ENCODE results near the gene YPEL3.

The YPEL3 gene

DNA sequence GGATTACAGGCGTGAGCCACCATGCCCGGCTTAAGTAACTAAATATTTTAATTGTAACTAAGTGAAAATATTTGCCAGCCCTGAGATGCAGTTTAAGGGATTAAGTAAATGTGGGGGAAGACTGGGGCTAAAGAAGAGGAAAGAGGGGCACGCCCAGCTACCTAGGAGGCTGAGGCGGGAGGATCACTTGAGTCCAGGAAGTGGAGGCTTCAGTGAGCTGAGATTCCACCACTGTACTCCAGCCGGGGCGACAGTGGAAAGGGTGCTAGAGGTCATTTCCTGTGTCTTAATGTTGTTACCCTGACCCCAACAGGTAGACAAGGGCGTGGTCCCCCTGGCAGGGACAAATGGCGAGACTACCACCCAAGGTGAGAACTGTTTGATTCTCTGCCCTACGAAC lies 27.7 kb downstream of the YPEL3 start:
- DNase-seq: no peak

DNA sequence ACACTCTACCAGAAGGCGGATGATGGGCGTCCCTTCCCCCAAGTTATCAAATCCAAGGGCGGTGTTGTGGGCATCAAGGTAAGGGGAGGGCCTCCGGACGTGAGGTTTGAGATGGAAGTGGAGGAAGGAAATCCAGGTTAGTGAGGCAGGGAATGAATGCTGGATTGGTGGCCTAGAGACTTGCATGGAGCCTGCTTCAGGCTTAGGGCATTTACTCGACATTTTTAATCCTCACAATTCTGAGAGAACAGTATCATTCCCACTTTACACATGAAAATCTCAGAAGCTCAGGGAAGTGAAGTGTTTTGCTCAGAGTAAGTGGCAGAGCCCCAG lies 28.5 kb downstream of the YPEL3 start:
- no peak for DNase-seq

DNA sequence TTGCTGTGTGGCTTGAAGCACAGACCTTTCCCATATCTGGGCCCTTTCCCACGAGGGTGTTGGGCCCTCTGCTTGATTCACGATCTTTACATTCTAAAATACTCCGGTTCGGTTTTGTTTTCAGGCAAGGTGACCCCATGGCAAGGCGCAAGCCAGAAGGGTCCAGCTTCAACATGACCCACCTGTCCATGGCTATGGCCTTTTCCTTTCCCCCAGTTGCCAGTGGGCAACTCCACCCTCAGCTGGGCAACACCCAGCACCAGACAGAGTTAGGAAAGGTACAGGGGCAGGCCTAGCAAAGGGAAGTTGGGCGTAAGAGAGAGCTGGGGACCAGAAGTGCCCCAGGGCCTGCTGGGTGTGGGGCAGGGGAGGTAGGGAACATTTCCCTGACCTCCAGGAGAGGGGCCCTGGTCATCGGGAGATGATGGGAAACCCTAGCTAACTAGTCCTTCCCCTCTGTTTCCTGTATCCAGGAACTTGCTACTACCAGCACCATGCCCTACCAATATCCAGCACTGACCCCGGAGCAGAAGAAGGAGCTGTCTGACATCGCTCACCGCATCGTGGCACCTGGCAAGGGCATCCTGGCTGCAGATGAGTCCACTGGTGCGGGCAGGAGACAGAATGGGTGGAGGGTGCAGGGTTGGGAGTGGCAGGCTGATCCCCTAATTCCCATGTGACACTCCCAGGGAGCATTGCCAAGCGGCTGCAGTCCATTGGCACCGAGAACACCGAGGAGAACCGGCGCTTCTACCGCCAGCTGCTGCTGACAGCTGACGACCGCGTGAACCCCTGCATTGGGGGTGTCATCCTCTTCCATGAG lies 29.0 kb downstream of the YPEL3 start:
- DNase-seq: no peak

DNA sequence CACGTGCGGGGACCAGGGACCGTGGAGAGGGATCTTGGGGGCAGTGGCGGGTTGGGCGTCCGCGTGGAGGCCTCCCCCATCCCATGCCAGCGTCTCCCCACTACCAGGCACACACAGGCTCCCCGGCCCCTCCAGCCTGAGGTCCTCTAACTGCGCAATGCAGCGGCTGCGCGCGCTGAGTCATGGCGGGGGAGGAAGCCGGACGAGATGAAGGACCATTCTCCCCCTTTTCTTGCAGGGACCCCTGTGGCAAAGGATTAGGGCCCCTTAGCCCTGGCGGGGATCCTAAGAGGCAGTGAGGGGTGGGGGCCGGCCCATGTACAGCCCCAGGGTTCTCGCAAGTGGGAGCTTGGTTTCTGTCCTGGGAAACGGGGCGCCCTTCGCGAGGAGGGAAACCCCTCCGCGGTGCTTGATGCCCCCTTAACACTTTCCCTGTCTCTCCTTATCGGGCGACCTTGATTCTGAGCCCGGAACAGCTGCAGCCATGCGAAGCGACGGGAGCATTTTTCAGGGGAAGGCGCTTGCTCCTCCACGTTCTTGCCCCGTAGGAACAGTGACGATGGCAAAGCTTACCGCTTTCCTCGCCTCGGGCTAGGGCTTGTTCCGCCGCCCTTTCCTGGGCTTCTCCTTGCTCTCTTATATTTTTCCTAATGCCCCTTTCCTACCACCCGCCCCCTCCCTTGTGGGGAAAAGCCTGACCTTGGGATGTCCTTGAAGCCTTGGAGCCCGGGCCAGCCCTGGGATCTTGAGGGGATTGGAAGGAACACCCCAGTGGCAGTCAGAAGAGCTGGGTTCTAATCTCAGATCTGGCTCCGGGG lies 29.9 kb downstream of the YPEL3 start:
- peak; percentile 30 for DNase-seq

DNA sequence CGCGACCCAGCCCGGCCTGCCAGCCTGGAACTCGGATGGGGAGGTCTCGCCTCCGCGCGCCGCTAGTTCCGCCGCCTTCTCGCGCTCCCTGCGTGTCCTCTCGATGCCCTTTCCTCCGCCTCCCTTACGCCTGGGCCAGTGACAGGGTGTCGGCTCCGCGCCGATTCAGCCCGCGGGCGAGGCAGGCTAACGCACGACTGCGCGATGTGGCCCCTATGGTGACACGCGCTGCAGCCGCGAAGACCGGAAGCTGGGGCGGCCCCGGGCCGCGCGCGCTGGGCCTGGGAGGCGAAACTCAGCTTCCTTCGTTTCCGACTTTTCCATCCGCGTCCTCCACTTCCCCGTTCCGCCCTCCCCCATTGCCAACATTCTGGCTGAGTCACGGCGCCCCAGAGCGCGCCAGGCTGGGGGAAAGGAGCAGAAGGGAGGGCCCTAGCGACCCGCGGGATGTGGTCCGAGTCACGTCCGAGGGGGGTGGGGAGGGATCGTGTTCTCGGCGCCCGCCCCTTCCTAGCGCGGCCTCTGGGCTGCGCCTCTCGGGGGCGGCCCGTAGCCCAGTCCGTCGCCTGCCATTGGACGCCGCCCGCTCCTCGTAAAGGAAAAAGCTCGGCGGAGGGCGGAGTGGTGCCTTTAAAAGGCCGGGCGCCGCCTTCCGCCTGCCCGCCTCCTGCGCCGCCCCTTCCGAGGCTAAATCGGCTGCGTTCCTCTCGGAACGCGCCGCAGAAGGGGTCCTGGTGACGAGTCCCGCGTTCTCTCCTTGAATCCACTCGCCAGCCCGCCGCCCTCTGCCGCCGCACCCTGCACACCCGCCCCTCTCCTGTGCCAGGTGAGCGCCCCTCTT lies 30.7 kb downstream of the YPEL3 start, which contains the start of gene ALDOA:
TSS of gene ALDOA (plus strand) at position 659 of the 841 bp plus-strand sequence. CDS start 1,138 bp downstream, outside the sequence.
- peak; percentile 99 for DNase-seq

DNA sequence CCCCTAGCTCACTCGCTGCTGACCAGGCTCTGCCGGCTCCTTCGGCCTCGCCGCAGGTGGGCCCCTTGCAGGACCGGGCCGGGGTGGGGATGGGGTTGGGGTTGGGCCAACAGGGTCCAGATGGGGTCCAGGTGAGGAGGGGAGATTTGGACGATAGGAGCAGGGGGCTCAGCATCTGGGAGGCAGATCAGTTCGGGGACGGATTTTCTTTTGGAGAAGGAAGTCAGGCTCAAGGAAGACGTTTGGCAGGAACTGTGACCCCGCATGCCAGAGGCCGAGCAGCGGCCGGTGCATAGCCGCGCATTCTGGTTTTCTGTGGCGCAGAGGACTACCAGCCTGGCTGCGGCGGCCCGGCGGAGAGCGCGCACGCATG lies 31.3 kb downstream of the YPEL3 start:
- no peak for DNase-seq

DNA sequence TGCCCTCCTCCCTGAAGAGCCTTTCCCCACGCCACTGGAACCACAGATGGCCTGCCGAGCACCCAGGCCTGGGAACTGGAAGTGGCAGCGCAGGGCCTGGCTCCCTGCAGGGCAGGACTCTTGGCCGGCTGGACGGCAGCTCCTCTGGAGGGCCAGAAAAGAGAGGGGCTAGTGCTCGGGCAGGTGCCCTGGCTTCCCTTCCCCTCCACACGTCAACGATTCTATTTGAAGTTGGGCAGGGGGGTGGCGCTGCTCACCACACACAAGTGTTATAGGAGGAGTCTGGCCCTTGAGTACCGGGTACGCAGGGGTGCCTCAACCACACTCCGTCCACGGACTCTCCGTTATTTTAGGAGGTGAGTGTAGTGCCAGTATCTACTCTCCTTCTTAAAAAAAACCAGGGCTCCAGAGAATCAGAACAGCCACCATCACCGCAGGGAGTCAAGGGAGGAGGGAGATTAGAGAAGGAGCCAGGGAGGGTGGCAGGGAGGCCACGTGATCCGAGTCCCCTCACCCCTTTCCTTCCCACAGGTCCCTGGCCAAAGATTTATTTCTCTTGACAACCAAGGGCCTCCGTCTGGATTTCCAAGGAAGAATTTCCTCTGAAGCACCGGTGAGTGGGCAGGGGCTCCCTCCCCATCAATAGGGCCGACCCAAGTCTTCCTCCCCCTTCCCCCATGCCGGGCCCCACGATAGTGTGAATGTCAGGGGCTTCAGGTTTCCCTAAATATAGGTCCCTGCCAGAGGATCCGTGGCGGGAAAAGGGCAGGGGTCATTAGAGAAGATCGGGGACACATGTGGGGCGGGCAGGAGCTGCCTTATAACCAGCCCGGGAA lies 31.9 kb downstream of the YPEL3 start:
- peak; percentile 87 for DNase-seq

DNA sequence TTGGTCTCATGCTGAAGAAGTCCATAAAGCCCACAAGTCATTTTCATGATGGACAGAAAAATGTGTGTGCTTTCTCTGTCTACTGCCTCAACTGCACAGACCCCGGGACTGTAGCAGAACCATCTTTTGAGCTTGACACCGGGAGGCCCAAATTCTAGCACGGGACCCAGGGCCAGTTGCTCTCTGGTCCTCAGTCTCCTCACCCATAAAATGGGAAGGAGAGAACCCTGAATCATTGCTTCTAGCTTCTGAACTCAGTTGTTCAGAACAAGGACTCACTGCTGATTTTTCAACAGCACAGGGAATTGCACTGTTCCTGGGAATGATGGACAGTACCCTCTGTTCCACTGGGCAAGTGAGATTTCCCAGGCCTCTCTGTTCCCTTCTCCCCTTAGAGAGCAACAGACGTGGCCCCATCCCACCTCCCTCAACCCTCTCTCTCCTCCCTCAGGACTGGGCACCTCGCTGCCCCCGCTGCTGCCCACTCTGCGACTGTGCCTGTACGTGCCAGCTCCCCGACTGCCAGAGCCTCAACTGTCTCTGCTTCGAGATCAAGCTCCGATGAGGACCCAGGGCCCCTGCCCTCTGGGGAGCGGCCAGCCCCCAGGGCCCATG lies 32.6 kb downstream of the YPEL3 start:
- DNase-seq: no peak

DNA sequence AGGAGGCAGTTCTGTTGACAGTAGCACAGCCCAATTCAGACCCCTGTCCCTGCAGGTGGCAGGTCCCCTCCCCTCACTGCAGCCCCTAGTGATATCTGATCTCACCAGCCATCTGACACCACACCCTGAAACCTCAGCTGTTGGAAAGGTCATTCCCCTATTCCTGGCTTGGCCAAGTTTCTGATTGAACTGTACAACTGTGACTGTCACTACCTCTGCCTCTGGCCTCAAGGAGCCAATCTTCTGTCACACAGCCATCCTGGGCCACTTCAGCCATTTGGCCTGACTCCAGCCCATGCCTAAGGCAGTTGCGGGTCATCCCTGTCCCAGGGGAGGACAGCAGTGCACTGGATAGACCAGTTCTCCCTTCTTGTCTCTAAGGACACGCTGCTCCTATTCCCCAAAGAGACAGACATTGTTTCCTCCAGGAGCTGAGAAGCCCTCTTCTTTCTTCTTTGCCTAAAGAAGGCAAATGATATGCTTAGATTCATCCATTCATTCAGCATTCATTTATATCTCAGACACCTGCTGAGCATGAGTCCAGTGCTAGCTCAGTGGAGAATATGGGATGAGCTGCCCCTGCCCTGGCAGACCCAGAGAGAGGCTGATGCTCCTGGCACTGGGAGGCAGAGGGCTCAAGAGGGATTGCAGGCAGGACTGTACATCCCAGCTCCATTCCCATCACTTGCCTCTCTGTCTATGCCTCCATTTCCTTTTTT lies 35.0 kb downstream of the YPEL3 start:
- no peak for DNase-seq

DNA sequence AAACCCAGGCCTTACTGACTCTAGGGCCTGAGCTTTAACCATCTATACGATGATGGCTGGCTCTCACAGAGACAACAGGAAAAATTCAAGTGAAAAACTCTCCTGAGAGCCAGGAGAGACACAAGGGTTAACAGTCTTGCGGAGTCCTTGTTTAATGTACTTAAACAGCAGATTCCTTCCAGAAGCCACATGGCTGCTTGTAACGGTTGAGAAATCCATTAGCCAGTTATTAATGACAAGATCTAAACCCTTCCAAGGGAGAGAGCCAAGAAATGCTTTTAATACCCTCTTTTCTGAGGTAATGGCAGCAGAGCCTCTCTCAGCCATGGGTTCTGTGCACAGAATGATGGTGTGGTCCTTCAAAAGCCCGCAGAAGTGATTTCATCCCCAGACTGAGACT lies 35.7 kb downstream of the YPEL3 start:
- DNase-seq: no peak

DNA sequence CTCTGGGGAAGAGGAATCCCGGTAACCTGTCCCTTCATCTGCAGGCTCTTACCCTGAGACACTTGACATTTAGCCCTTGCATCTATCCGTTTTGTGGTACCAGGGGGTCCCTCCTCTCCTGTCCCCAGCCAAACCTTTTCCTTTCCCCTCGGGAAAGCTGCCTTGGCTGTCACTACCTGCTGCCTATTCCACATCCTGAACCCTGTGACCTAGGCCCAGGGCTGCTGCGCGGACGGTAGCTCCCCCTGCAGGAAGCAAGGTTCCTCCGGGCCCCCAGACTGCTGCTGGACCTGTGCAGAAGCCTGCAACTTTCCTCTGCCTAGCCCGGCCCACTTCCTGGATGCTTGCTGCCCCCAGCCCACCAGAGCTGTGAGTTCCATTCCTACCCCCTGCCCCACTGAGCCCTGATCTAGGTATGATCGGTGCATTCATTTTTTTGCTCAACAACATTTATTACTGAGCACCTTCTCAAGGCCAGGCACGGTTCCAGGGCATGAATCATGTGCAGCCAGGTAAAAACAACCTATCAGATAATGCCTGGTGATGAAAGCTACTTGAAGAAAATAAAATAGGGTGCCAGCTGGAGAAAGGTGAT lies 41.0 kb downstream of the YPEL3 start:
- DNase-seq: no peak

DNA sequence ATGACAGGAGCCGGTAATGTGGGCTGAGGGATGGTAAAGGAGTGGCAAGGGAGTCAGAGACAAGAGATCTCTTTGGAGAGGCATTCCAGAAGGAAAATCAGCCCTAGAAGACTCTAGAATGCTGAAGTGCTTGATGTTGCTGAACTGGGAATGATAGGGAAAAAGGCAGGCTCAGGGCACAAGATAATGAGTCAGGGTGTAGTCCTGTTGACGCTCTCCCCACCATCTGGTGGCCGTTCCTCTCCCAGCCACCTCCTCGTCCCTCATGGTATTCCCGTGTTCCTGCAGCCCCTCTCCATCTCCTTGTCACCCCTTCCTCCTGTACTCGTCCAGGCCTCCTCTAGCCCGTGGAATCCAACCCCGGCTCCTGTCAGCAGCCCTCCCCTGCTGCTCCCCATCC lies 41.6 kb downstream of the YPEL3 start:
- no peak for DNase-seq

DNA sequence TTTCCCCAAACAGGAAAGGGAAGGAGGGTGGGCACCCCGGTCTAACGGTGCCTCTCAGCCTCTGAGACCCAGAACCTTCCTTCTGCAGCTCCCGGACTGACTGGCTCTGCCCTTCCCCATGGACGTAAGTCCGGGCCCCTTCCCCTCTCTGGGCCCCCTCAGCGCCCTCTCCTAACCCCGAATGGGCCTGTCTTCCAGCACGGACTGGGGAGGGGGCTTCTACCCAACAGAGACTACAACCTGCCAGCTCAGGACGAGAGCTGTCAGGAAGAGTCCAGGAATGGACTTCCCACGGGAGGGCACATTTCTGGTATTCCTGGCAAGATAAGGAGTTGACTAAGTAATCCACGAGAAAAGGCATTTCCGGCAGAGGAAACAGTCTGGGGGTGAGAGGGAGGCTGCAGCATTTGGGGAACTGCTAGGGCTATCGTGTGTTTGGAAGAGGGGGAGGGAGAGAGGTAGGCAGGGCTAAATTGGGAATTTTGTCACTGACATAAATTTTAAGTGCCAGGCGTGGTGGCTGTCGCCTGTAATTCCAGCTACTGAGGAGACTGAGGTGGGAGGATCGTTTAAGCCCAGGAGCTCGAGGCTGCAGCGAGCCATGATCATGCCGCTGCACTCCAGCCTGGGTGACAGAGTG lies 42.5 kb downstream of the YPEL3 start:
- peak; percentile 61 for DNase-seq

DNA sequence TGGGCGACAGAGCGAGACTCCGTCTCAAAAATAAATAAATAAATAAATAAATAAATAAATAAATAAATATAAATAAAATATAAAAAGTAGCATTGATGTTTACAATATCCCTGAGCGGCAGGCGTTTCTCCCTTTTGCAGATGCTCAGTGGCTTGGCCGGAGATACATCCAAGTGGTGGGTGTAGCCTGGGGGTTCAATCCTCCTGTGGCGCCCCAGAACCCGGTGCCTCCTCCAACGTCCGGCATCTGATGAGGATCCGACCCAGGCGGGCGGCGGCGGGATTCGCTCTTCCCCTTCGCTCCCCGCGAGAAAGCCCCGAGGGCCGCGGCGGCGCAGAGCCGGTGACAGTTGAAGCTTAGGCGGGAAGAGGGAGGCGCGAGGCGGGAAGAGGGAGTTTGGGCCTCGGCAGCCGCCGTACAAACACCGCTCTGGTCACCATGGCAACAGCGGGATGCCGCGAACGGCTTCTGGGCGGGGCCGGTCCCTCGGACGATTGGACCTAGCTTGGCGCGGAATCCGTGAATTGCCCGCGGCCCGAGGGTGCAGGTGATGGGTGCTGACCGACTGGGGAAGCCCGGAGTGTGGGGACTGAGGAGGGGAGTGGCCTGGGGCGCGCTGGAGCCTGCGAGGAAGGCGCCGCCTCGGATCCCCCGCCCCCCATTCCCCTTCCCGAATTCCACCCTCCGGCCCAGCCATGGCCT lies 43.2 kb downstream of the YPEL3 start:
- DNase-seq: peak; percentile 98

DNA sequence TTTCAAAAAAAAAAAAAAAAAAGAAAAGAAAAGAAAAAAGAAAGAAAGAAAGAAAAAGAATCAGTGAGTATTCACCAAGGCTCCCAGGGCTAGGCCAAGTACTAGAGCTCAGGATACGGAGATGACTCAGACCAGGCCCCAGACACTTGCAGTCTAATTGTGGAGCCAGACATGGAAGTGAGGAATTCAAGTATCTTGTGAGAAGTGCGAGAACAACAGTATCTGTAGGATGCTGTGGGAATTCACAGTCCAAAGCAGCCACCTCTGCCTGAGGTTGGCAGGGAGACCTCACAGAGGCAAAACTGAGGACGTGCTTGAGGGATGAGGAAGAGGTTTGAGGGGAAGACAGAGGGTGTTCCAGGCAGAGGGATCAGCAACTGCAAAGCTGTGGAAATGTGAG lies 44.5 kb downstream of the YPEL3 start:
- no peak for DNase-seq

DNA sequence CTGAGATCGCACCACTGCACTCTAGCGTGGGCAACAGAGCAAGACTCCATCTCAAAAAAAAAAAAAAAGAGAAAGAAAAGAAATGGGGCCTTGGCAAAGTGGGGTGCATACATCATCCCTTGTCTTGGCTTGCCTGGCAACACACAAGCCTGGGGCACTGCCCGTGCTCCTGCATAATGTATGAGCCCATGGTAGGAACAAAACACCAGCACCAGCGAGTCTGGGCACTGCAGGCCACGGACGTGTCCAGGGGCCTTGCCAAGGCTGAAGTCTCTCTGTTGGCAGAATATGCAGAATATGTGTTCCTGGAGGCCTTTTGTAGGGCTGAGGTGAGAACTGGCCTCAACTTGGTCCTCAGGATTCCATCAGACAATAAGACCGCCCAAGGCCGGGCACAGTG lies 46.1 kb downstream of the YPEL3 start:
- no peak for DNase-seq

DNA sequence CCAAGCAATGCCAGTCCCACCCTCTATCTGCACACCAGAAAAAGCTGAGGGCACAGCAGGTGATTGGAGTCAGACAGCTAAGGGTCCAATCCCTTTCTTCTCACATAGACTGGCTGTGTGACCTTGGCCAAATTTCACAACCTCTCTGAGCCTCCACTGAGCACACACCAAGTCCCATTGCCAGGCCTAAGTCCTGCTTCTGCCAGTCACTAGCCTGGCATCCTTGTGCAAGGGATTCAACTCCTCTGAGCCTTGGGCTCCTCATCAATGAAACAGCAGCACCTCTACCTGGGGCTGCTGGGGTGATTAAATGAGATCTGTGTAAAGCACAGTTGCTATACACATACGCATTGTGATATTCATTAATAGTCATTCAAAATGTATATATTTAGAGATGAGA lies 49.4 kb downstream of the YPEL3 start:
- no peak for DNase-seq

DNA sequence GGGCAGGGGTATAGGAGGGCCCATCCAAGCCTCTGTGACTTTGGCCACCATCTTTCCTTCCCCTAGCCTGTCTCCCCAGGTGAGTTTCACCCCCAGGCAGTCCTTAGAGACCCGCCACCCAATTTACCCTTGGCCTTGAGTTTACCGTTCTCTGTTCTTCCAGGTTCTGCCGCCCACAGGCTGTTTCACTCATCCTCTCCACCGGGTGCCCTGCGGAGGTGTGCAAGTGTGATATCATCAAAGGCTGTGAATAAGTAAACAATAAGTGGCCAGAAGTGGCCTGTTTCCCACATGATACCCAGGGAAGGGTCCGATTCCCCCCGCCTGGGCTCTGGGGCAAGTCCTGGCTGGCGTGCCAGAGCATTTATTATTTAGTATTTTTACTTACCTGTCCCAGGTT lies 49.8 kb downstream of the YPEL3 start:
- DNase-seq: no peak

Measured in NCI-H146 (cell line).